Epidermal melanocyte (primary cell): ENCODE measurements around the gene ARMS2.

Experiments
- DNase-seq: peaks from one replicate; pipeline ENCODE4 v3.0.0; 2011; ENCODE audit warnings: low spot score; ENCODE audit not compliant: insufficient read length

ARMS2 gene

GRCh38 chr10:122493761-122494160 is 39.3 kb downstream of the ARMS2 start:
- no peak for DNase-seq

GRCh38 chr10:122494173-122494820 is 39.8 kb downstream of the ARMS2 start:
- DNase-seq: no peak

- DNase-seq: no peak
Observed at GRCh38 chr10:122494833-122495232, 40.4 kb downstream of the ARMS2 start.

- DNase-seq: no peak
Observed at GRCh38 chr10:122495406-122496340, 41.2 kb downstream of the ARMS2 start.

- DNase-seq: peak; percentile 51
Observed at GRCh38 chr10:122497241-122497640, 42.8 kb downstream of the ARMS2 start.

- no peak for DNase-seq
Observed at GRCh38 chr10:122498521-122498920, 44.1 kb downstream of the ARMS2 start.

- DNase-seq: no peak
Observed at GRCh38 chr10:122499012-122499411, 44.6 kb downstream of the ARMS2 start.

GRCh38 chr10:122499491-122499941 is 45.1 kb downstream of the ARMS2 start:
- no peak for DNase-seq

GRCh38 chr10:122500194-122500593 is 45.7 kb downstream of the ARMS2 start:
- no peak for DNase-seq

GRCh38 chr10:122500726-122501125 is 46.3 kb downstream of the ARMS2 start:
- no peak for DNase-seq

- no peak for DNase-seq
Observed at GRCh38 chr10:122503012-122503411, 48.6 kb downstream of the ARMS2 start.

- no peak for DNase-seq
Observed at GRCh38 chr10:122503886-122504609, 49.6 kb downstream of the ARMS2 start.

- DNase-seq: no peak
Observed at GRCh38 chr10:122504610-122504950, 50.1 kb downstream of the ARMS2 start.

- no peak for DNase-seq
Observed at GRCh38 chr10:122505011-122505410, 50.6 kb downstream of the ARMS2 start.

- no peak for DNase-seq
Observed at GRCh38 chr10:122505885-122506645, 51.6 kb downstream of the ARMS2 start.
